GM12865 (cell line): ENCODE data around the gene NKX3-2.
"Not testable (repeated sequence)": the region's sequence is repeated elsewhere in the genome, so short reads cannot be mapped to it uniquely, and the experiment has no call there.

Source experiments
- DNase-seq: peaks from one replicate; pipeline ENCODE4 v3.0.0; 2010; ENCODE audit warnings: low read depth
- H3K4me3 ChIP-seq: 2 replicates; pipeline ENCODE4 v1.5.1; 2011; ENCODE audit warnings: mild to moderate bottlenecking, low read depth, low read length, control low read depth
- CTCF ChIP-seq: IDR thresholded peaks from 2 replicates; pipeline ENCODE4 v1.5.1; 2011; ENCODE audit warnings: low read length, control low read depth, low read depth, inconsistent platforms; ENCODE audit not compliant: insufficient read depth; ENCODE audit errors: missing control alignments

Gene NKX3-2

GRCh38 chr4:13570916-13571315 is 26.6 kb upstream of the NKX3-2 start:
- no peak overlapping the region for H3K4me3 ChIP-seq
- no peak for DNase-seq
- no peak for TF ChIP-seq CTCF

GRCh38 chr4:13567125-13567524 is 22.8 kb upstream of the NKX3-2 start:
- no peak for TF ChIP-seq CTCF
- no peak overlapping the region for H3K4me3 ChIP-seq
- DNase-seq, result no peak

DNA sequence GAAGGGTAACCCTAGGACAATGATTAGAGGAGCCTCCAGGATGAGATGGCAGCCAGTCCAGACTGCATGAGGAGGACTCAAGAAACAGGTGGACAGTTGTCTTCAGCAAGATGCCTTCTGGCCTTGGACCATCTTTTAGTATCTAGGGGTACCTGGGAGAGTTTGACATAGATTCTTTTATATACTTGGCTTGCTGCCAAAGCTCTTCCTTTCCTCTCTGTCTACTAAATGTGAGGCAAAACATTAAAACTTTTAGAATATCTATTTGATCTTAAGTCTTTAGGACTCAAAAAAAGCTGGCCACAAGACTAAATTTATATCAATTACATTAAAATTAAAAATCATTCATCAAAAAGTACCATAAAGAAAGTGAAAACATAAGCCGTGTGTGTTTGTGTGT is 18.6 kb upstream of the NKX3-2 start:
- no peak for DNase-seq
- no peak for TF ChIP-seq CTCF
- no peak overlapping the region for H3K4me3 ChIP-seq

- no peak overlapping the region for H3K4me3 ChIP-seq
- no peak for DNase-seq
- no peak for TF ChIP-seq CTCF
Measured at GRCh38 chr4:13561673-13562072, 17.4 kb upstream of the NKX3-2 start.

DNA sequence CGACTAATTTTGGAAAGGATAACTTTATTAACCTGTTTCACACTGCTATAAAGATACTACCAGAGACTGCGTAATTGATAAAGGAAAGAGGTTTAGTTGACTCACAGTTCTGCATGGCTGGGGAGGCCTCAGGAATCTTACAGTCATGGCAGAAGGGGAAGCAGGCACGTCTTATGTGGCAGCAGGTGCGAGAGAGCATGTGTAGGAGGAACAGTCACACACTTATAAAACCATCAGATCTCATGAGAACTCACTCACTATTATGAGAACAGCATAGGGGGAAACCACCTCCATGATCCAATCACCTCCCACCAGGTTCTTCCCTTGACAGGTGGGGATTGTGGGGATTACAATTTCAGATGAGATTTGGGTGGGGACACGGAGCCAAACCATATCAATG is 15.8 kb upstream of the NKX3-2 start:
- not testable (repeated sequence) for H3K4me3 ChIP-seq, DNase-seq

DNA sequence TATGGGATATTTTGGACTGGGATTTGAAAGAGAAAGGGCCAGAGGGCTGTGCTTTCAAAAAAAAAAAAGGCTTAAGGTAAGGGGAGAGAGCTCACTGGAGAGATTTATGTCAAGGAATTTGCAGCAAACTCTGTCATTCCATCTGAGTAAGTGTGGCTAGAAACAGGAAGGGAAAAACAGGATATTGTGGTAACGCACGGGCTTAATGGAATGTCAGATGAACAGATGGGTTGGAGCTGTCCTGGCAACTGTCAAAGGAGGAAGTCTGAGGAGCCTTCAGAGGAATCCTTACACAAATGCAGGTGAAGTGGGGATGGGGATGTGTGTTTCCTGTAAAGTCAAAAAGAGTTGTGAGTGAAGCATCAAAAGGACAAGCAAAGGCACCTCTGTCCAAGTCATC is 15.1 kb upstream of the NKX3-2 start:
- TF ChIP-seq CTCF, result no peak

GRCh38 chr4:13558881-13559280 is 14.6 kb upstream of the NKX3-2 start:
- no peak overlapping the region for H3K4me3 ChIP-seq
- no peak for DNase-seq
- TF ChIP-seq CTCF, result no peak

More for the DNA sequence above, 15.1 kb upstream of the NKX3-2 start:
- no peak overlapping the region for H3K4me3 ChIP-seq
- DNase-seq, result no peak

- TF ChIP-seq CTCF, result no peak
Measured at GRCh38 chr4:13555325-13555724, 11.0 kb upstream of the NKX3-2 start.

More at GRCh38 chr4:13555325-13555724, 11.0 kb upstream of the NKX3-2 start:
- DNase-seq, result no peak
- no peak overlapping the region for H3K4me3 ChIP-seq
